ENCODE measurements around the gene MTHFS.

DNA sequence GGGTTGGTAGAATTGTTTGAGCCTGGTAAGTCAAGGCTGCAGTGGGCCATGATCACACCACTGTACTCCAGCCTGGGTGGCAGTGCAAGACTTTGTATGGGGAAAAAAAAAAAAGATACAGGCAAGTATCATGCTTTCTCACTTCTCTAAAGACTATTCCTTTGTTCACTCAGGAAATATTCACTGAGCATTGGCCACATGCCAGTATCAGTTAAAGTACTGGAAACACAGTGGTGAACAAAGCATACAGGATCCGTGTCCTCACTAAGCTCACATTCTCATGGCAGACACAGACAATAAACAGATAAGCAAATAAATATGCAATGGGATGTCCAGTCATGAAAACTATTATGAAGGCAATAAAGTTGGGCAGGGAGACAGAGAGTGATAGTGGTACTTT lies 5.1 kb upstream of the MTHFS start:
- TF ChIP-seq POLR2A (IDR thresholded peaks at IDR 0.05) (no peak), POLR2AphosphoS5 (IDR thresholded peaks at IDR 0.05) (no peak)
- TF ChIP-seq, protein P1, sequence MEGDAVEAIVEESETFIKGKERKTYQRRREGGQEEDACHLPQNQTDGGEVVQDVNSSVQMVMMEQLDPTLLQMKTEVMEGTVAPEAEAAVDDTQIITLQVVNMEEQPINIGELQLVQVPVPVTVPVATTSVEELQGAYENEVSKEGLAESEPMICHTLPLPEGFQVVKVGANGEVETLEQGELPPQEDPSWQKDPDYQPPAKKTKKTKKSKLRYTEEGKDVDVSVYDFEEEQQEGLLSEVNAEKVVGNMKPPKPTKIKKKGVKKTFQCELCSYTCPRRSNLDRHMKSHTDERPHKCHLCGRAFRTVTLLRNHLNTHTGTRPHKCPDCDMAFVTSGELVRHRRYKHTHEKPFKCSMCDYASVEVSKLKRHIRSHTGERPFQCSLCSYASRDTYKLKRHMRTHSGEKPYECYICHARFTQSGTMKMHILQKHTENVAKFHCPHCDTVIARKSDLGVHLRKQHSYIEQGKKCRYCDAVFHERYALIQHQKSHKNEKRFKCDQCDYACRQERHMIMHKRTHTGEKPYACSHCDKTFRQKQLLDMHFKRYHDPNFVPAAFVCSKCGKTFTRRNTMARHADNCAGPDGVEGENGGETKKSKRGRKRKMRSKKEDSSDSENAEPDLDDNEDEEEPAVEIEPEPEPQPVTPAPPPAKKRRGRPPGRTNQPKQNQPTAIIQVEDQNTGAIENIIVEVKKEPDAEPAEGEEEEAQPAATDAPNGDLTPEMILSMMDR (IDR thresholded peaks at IDR 0.05), result no peak
